Fibroblast of skin of right quadriceps (primary cell): ENCODE data around the gene PNP.
A peak's percentile ranks its signal among the peaks of the same experiment; 100 is the strongest.
"Not testable (repeated sequence)": the region's sequence is repeated elsewhere in the genome, so short reads cannot be mapped to it uniquely, and the experiment has no call there.

Experiments used
- DNase-seq: peaks from one replicate; pipeline ENCODE4 v3.0.0-alpha.2; 2013

Gene PNP

DNA sequence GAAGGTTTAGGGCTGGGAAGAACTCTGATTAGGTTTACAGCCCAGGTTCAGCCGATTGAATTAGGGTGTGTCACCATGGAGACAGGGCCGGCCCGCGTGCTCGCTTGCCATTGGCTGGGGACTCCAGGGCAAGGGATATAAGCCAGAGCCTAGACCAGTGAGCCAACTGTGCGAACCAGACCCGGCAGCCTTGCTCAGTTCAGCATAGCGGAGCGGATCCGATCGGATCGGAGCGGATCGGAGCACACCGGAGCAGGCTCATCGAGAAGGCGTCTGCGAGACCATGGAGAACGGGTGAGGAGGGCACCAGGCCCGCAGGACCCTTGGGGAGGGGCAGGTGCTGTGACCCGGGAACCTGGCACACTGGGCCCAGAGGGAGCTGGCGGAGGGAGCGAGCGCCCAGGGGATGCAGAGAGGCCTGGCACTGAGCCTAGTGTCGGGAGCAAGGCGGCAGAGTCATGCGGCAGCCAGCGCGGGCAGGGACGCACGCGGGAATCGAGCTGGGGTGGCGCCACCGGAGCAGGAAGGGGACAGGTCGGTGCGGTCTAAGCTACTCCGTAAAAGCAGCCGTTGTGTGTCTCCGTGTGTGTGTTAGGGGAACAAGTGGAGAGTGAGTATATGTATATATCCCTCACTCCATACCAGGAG lies at the start of gene PNP:
Gene PNP (plus strand): TSS at position 165 of the 648 bp plus-strand sequence. CDS start 119 bp downstream, at position 284.
- DNase-seq: peak; percentile 83

DNA sequence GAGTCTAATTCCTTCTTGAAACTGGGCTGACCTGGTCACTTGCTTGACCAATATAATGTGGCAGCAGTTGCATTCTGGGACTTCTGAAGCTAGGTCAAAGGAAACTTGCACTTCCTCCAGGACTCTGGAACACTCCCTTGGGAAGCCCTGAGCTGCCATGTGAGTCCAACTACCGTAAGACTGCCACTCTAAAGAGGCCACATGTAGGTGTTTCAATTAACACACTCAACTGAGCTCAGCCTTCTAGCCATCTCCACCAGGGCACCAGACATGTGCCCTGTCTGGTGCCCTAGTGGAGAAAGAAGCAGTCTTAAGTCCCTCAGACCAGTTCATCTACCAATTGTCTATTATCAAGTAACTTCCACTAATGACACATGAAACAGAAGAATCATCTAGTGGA lies 49.8 kb upstream of the PNP start:
- no peak for DNase-seq

GRCh38 chr14:20421267-20421666 lies 47.9 kb upstream of the PNP start:
- no peak for DNase-seq

DNA sequence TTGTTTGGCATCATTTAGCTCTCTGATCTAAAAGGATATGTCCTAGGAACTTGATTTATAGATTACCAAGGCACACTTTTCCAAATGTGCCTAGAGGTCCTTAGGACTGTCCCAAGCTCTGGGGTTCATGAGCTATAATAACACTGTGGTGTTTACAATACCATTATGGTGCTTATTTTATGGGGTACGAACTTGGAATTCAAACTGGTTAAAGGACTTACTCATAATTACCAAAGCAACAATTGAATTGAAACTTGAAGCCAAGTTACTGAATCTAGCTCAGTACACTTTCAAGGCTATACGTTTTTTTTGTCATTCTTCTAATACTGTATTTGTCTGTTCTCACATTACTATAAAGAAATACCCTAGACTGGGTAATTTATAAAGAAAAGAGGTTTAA lies 46.3 kb upstream of the PNP start:
- no peak for DNase-seq

- DNase-seq: no peak
Measured at GRCh38 chr14:20424851-20425250, 44.4 kb upstream of the PNP start.

- peak; percentile 48 for DNase-seq
Measured at GRCh38 chr14:20427231-20428009, 41.8 kb upstream of the PNP start.

GRCh38 chr14:20428010-20428365 lies 41.2 kb upstream of the PNP start:
- DNase-seq: no peak

- no peak for DNase-seq
Measured at GRCh38 chr14:20428802-20429201, 40.4 kb upstream of the PNP start.

GRCh38 chr14:20429801-20430669 lies 39.2 kb upstream of the PNP start:
- no peak for DNase-seq

DNA sequence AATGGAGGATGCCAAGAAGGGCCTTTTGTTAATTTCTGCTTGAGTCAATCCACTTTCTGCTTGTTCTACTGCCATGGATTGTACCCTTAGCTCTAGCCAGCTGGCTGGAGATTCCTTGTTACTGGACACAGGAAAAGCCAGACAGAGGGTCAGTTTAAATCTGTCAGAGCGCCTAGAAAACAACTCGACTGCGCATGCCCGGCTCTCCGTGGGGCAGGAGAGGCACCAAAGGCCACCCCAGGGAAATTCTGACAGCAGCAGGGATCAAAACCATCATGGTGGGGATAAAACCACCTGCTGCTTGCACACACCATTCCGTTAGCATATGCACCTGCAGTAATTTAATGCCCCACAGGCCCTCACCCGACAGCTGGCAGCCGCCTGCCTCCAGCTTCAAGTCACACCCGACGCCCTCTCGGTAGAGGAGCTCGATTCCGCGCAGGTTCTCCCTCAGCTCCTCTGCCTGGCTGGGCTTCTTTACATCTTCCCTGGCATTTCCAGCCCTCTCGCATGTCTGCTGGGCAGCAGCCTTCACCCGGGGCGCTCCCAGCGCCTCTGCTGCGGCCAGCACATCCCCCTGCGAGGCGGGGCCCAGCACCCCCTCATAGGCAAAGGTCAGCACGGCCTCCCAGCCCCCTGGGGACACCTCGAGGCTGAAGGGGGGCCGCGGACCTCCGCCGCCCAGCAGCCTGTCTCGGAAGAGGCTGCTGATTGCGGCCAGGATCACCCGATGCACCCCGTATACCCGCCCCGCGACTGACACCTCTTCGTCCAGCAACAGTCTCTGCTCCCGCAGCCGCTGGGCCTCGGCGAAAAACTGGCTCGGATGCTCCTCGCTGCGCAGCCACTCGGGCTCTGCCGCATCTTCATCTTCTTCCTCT lies 34.3 kb upstream of the PNP start:
- DNase-seq: no peak

DNA sequence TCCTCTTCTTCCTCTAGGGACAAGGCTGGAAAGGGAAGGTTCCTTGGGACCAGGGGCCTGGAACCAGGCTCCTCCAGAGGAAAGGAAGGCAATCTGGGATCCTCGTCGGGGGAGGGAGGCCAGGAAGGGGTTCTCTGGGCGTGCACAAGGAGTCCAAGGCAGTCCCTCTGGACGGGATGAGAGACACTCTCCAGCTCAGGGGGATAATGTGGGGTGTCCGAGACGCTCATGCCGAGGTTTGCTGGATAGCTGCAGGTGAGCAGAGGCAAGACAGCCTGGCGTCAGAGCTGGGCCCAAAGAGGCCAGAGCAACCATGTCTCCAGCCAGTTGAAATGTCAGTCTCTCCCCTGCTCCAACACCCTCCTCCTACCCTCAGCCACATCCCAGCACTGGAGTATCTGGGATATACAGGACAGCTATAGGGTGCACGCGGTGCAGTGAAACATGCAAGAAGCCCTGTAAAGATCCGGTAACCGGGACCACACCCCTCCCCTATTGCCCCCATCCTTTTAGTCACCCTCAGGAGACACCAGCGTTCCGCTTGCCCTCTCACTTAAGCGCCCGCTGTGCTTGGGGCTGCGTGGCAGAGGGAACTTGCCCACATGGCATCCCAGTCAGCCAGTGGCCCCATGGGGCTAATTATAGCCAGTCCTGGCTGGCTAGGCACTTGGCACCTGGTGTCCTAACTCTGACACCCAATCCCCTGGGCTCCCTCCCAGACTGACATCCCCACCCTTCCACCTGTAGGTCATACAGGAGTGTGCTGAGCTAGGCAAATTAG lies 33.4 kb upstream of the PNP start, which contains the start of gene KLHL33:
Gene KLHL33 (minus strand): TSS at position 585 of the 781 bp plus-strand sequence. CDS start 355 bp downstream, at position 230.
- no peak for DNase-seq

- peak; percentile 72 for DNase-seq
Measured at GRCh38 chr14:20436363-20436755, 32.8 kb upstream of the PNP start.

GRCh38 chr14:20438664-20439063 lies 30.5 kb upstream of the PNP start:
- no peak for DNase-seq

DNA sequence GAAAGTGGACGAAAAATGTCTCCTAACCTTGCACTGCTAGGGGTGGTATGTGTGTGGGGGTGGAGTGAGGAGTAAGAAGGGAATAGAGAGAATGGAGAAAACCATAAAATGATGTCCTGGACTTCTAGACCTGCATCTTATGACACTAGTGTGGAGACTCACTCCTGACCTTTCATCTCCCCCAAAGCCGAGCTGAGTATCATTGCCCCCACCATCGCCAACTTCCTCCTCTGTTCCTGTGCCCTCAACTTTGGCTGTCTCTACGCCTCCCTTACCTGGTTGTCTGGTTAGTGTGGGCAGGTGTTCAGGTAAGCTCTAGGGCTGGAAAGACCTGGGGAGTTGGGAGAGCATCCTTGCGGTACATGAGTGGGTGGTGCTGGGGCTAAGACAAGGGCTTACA lies 28.7 kb upstream of the PNP start:
- DNase-seq: no peak

DNA sequence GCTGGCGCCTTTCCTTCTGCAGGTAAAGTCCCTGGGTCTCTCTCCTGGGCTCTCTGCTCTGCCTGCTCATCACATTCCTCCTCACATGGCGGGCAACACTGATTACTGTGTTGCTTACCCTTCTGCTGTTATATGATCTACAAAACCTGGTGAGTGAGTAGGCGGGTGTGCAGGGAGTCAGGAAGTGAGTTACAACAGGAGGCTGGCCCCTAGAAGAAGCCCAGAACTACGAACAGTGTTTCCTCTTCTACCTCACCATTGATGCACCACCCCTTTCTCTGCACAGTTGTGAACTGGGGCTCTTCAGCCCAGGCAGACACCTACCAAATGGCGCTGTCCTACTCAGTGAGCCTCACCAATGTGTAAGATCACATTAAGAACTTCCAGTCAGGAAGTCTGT lies 28.3 kb upstream of the PNP start:
- no peak for DNase-seq

- no peak for DNase-seq
Measured at GRCh38 chr14:20441461-20441860, 27.7 kb upstream of the PNP start.

- not testable (repeated sequence) for DNase-seq
Measured at GRCh38 chr14:20443650-20444049, 25.6 kb upstream of the PNP start.

GRCh38 chr14:20446889-20447288 lies 22.3 kb upstream of the PNP start:
- no peak for DNase-seq

- not testable (repeated sequence) for DNase-seq
Measured at GRCh38 chr14:20452831-20453230, 16.4 kb upstream of the PNP start.

GRCh38 chr14:20454516-20455354 lies 14.5 kb upstream of the PNP start, which contains the start of the genes APEX1 and OSGEP:
TSS of gene APEX1 (plus strand) at chr14:20455226. CDS start at chr14:20455646, 420 bp downstream.
TSS of gene OSGEP (minus strand) at chr14:20454812. CDS start at chr14:20454683, 129 bp downstream.
- peak; percentile 99 for DNase-seq
